ENCODE data around the gene CNNM3.

Gene CNNM3

GRCh38 chr2:96819876-96820511 lies 3.9 kb downstream of the CNNM3 start:
- no peak for DNase-seq

- DNase-seq, result no peak
Observed at GRCh38 chr2:96821113-96821675, 5.1 kb downstream of the CNNM3 start.

GRCh38 chr2:96822786-96823185 lies 6.7 kb downstream of the CNNM3 start:
- DNase-seq, result no peak

GRCh38 chr2:96823198-96823597 lies 7.1 kb downstream of the CNNM3 start:
- DNase-seq, result no peak

- DNase-seq, result no peak
Observed at GRCh38 chr2:96824079-96824870, 8.2 kb downstream of the CNNM3 start.

GRCh38 chr2:96825057-96825456 lies 9.0 kb downstream of the CNNM3 start:
- DNase-seq, result no peak

GRCh38 chr2:96826546-96827278 lies 10.6 kb downstream of the CNNM3 start:
- DNase-seq, result no peak

GRCh38 chr2:96828436-96828835 lies 12.4 kb downstream of the CNNM3 start:
- DNase-seq, result no peak

- no peak for DNase-seq
Observed at GRCh38 chr2:96828874-96829273, 12.8 kb downstream of the CNNM3 start.

GRCh38 chr2:96830044-96830562 lies 14.0 kb downstream of the CNNM3 start:
- DNase-seq, result no peak

- no peak for DNase-seq
Observed at GRCh38 chr2:96831679-96832078, 15.6 kb downstream of the CNNM3 start.

GRCh38 chr2:96832408-96832753 lies 16.3 kb downstream of the CNNM3 start:
- no peak for DNase-seq

GRCh38 chr2:96832754-96833507 lies 16.9 kb downstream of the CNNM3 start:
- DNase-seq, result no peak

- DNase-seq, result no peak
Observed at GRCh38 chr2:96835830-96836229, 19.8 kb downstream of the CNNM3 start.

- DNase-seq, result no peak
Observed at GRCh38 chr2:96837575-96837974, 21.5 kb downstream of the CNNM3 start.

- DNase-seq, result no peak
Observed at GRCh38 chr2:96838345-96839292, 22.6 kb downstream of the CNNM3 start.

- DNase-seq, result no peak
Observed at GRCh38 chr2:96839293-96839874, 23.3 kb downstream of the CNNM3 start.

GRCh38 chr2:96839875-96840850 lies 24.1 kb downstream of the CNNM3 start:
- DNase-seq, result no peak

- DNase-seq, result no peak
Observed at GRCh38 chr2:96841701-96842495, 25.8 kb downstream of the CNNM3 start.
